CD4-positive, alpha-beta T cell (primary cell): Measurements from ENCODE around the gene RAB11FIP3. TPM values are rescaled to one million over a fixed set of nuclear protein-coding genes. Genes with fewer than 3 reads are reported as not detected.

Source experiments
- ATAC-seq: fragments of 200-7000 bp; cut with Tn5 transposase; one replicate; pipeline ENCODE4 v1.10.0; 2022; ENCODE audit warnings: mild to moderate bottlenecking; ENCODE audit not compliant: poor library complexity
- CTCF ChIA-PET: fragments of 350-600 bp; sonication (Branson Sonifier 250); formaldehyde crosslinking; loops from one replicate; lab custom pipeline; 2021; ENCODE audit warnings: antibody characterized with exemption, inconsistent platforms; lab: Charles Lee
- POLR2A ChIA-PET: fragments of 350-600 bp; sonication (Branson Sonifier 250); formaldehyde crosslinking; loops from one replicate; lab custom pipeline; 2021; ENCODE audit warnings: antibody characterized with exemption, inconsistent platforms; lab: Charles Lee
- DNase-seq, 14 experiments: peaks; one replicate each; pipeline ENCODE4 v3.0.0-alpha.2; 2013 to 2020; ENCODE audit warnings: mixed read lengths in 2 of 14
- H3K27ac ChIP-seq, 2 donors: one replicate each; pipeline versions ENCODE4 v1.5.1 to v1.7.0; 2013; ENCODE audit warnings: low read length in 2 of 2, low read depth in 1 of 2, mild to moderate bottlenecking in 1 of 2
- H3K27me3 ChIP-seq, 2 experiments: 1 replicate in 1 of 2; 2 replicates in 1 of 2; pipeline versions ENCODE4 v1.6.1 to v1.7.0; 2013; ENCODE audit warnings: low read length in 2 of 2, control low read depth in 1 of 2, mild to moderate bottlenecking in 1 of 2, moderate library complexity in 1 of 2; ENCODE audit not compliant: insufficient read depth in 2 of 2, control insufficient read depth in 1 of 2
- H3K36me3 ChIP-seq: one replicate; pipeline ENCODE4 v1.6.1; 2013; ENCODE audit warnings: low read length, control low read depth; ENCODE audit not compliant: insufficient read depth
- H3K4me1 ChIP-seq: one replicate; pipeline ENCODE4 v1.6.1; 2013; ENCODE audit warnings: low read length, control low read depth; ENCODE audit not compliant: insufficient read depth
- H3K4me3 ChIP-seq: one replicate; pipeline ENCODE4 v1.5.1; 2013; ENCODE audit warnings: mild to moderate bottlenecking, low read length, moderate library complexity
- H3K9me3 ChIP-seq, 2 experiments: 1 replicate in 1 of 2; 2 replicates in 1 of 2; pipeline versions ENCODE4 v1.6.1 to v1.7.0; 2013; ENCODE audit warnings: low read length in 2 of 2, mild to moderate bottlenecking in 2 of 2, control low read depth in 1 of 2, moderate library complexity in 1 of 2; ENCODE audit not compliant: control insufficient read depth in 1 of 2, insufficient read depth in 1 of 2
- H3K27ac Mint-ChIP-seq: one replicate; pipeline ENCODE4 v1.8.0; 2020; ENCODE audit warnings: mixed read lengths
- H3K27me3 Mint-ChIP-seq: one replicate; pipeline ENCODE4 v1.8.0; 2021; ENCODE audit warnings: mixed read lengths
- H3K36me3 Mint-ChIP-seq: one replicate; pipeline ENCODE4 v1.8.0; 2021; ENCODE audit warnings: low read depth, mixed read lengths
- H3K4me1 Mint-ChIP-seq: one replicate; pipeline ENCODE4 v1.8.0; 2021; ENCODE audit warnings: low read depth, mixed read lengths
- H3K4me3 Mint-ChIP-seq: one replicate; pipeline ENCODE4 v1.8.0; 2020; ENCODE audit warnings: mild to moderate bottlenecking, mixed read lengths
- H3K9me3 Mint-ChIP-seq: one replicate; pipeline ENCODE4 v1.8.0; 2020; ENCODE audit warnings: mixed read lengths
- CTCF ChIP-seq: fragments of 200-600 bp; IDR thresholded peaks from one replicate; pipeline ENCODE4 v1.8.0; 2022; ENCODE audit warnings: antibody characterized with exemption, mild to moderate bottlenecking
- intact Hi-C, 2 experiments: fragments of 100-400 bp; cut with DNase I in 1 of 2; cut with micrococcal nuclease in 1 of 2; formaldehyde crosslinking; loops; one replicate each; pipeline versions ENCODE4 v1.15.1 to v1.9.0; 2023 to 2025; cut with DNase I, micrococcal nuclease
- total RNA-seq, 174 experiments: library from RNA in 2 of 174; stranded (reverse) in 2 of 174; gene quantifications; one replicate each; pipeline ENCODE4 v1.2.3 and lab custom pipeline; 2021 to 2026

RAB11FIP3 gene
- total RNA-seq, 2 experiments from 2014 or later, result 28.4 to 29.0 TPM

- POLR2A ChIA-PET, result no interaction called here
Measured at GRCh38 chr16:554640-555365, 129.4 kb downstream of the RAB11FIP3 start.

GRCh38 chr16:555528-556473 is 130.4 kb downstream of the RAB11FIP3 start:
- no peaks in the 10 kb centered on the region for H3K9me3 Mint-ChIP-seq
- peaks cover 18% of the 10 kb centered on the region for H3K36me3 ChIP-seq

More at GRCh38 chr16:554640-555365, 129.4 kb downstream of the RAB11FIP3 start:
- peaks cover 11 to 15% of the 10 kb centered on the region in 2 experiments for H3K27me3 ChIP-seq
- Mint-ChIP-seq H3K4me3 (no peak overlapping the region), H3K27ac (no peak overlapping the region), H3K27me3 (peaks cover 6% of the 10 kb centered on the region), H3K9me3 (no peaks in the 10 kb centered on the region), H3K4me1 (no peaks in the 10 kb centered on the region), H3K36me3 (no peaks in the 10 kb centered on the region)
- CTCF ChIA-PET, result no interaction called here
- no peak overlapping the region for H3K27ac ChIP-seq
- H3K36me3 ChIP-seq, result peaks cover 18% of the 10 kb centered on the region
- no peak overlapping the region for H3K4me3 ChIP-seq
- no peak for TF ChIP-seq CTCF
- H3K9me3 ChIP-seq, result peaks cover 0 to 11% of the 10 kb centered on the region in 2 experiments
- DNase-seq (no peak), ATAC-seq (no peak)
- H3K4me1 ChIP-seq, result peaks cover 4% of the 10 kb centered on the region
- intact Hi-C loops, result no loop called here

More at GRCh38 chr16:555528-556473, 130.4 kb downstream of the RAB11FIP3 start:
- no peak overlapping the region for H3K4me3 ChIP-seq
- DNase-seq, result no peak
- peaks cover 11 to 16% of the 10 kb centered on the region in 2 experiments for H3K27me3 ChIP-seq
- no peak overlapping the region for H3K4me3 Mint-ChIP-seq
- TF ChIP-seq CTCF, result no peak
- H3K4me1 Mint-ChIP-seq, result no peaks in the 10 kb centered on the region
- no peak overlapping the region for H3K27ac ChIP-seq
- peaks cover 0 to 12% of the 10 kb centered on the region in 2 experiments for H3K9me3 ChIP-seq
- ATAC-seq, result no peak
- peaks cover 6% of the 10 kb centered on the region for H3K27me3 Mint-ChIP-seq
- peaks cover 4% of the 10 kb centered on the region for H3K4me1 ChIP-seq
- intact Hi-C loops, result no loop called here
- ChIA-PET POLR2A (no interaction called here), CTCF (no interaction called here)
- no peak overlapping the region for H3K27ac Mint-ChIP-seq
- H3K36me3 Mint-ChIP-seq, result no peaks in the 10 kb centered on the region
